ENCODE results near the gene CDYL2.

CDYL2 gene

DNA sequence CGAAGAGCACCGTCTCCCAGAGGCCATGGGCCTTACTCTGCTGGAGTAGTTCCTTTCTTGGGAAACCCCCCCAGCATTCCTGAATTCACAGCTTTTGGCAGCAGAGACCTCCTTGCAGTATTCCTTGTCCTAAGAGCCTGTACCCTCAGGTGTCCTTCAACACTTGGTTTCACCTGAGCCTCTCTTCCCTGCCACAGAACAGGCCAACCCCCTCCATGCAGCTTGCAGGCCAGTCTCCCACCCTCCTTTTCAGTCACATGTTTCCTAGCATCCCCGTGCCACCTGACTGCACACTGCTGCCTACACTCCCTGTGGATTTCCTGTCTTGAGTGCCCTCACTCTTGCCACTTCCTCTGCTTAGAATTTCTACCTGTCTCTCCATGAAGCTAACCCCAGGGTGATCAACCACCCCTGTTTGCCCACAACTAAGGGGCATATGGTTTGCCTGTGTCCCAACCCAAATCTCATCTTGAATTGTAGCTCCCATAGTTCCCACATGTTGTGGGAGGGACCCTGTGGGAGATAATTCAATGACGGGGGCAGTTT lies 198.1 kb downstream of the CDYL2 start:
- H3K27me3 ChIP-seq (ENCODE audit: control insufficient read depth, low read length), result no peaks in the 10 kb centered on the region
- H3K4me2 ChIP-seq (ENCODE audit: low read length), result no peak overlapping the region
- no peaks in the 10 kb centered on the region for H3K36me3 ChIP-seq (ENCODE audit: control insufficient read depth, low read length)
- H3K4me3 ChIP-seq (ENCODE audit: low read length), result no peak overlapping the region
- no peak overlapping the region for H3K27ac ChIP-seq (ENCODE audit: low read depth, low read length)
- no peaks in the 10 kb centered on the region for H4K20me1 ChIP-seq (ENCODE audit: control insufficient read depth, insufficient read depth, low read depth, low read length)
- no peaks in the 10 kb centered on the region for H3K9me3 ChIP-seq (ENCODE audit: control insufficient read depth, insufficient read depth, low read length)
- H3K79me2 ChIP-seq (ENCODE audit: control insufficient read depth, low read length), result no peaks in the 10 kb centered on the region
- no peak for TF ChIP-seq EZH2phosphoT487 (IDR thresholded peaks at IDR 0.05; ENCODE audit: borderline replicate concordance, low read length)
- TF ChIP-seq, protein P1, sequence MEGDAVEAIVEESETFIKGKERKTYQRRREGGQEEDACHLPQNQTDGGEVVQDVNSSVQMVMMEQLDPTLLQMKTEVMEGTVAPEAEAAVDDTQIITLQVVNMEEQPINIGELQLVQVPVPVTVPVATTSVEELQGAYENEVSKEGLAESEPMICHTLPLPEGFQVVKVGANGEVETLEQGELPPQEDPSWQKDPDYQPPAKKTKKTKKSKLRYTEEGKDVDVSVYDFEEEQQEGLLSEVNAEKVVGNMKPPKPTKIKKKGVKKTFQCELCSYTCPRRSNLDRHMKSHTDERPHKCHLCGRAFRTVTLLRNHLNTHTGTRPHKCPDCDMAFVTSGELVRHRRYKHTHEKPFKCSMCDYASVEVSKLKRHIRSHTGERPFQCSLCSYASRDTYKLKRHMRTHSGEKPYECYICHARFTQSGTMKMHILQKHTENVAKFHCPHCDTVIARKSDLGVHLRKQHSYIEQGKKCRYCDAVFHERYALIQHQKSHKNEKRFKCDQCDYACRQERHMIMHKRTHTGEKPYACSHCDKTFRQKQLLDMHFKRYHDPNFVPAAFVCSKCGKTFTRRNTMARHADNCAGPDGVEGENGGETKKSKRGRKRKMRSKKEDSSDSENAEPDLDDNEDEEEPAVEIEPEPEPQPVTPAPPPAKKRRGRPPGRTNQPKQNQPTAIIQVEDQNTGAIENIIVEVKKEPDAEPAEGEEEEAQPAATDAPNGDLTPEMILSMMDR (IDR thresholded peaks at IDR 0.05; ENCODE audit: low read depth, low read length, poor library complexity, severe bottlenecking), result no peak
- H3K9me2 ChIP-seq (replicated peaks; ENCODE audit: control insufficient read depth, low read length), result no peaks in the 10 kb centered on the region
- H3K4me1 ChIP-seq (ENCODE audit: control insufficient read depth, low read length), result peaks cover 3% of the 10 kb centered on the region; the same call in 1 of the 2 replicates
- H3F3A ChIP-seq (ENCODE audit: control insufficient read depth, insufficient read depth), result no peaks in the 10 kb centered on the region

- Histone ChIP-seq H3K4me2 (ENCODE audit: low read length) (no peak overlapping the region), H3K36me3 (ENCODE audit: control insufficient read depth, low read length) (no peaks in the 10 kb centered on the region), H4K20me1 (ENCODE audit: control insufficient read depth, insufficient read depth, low read depth, low read length) (no peaks in the 10 kb centered on the region), H3K27me3 (ENCODE audit: control insufficient read depth, low read length) (no peaks in the 10 kb centered on the region), H3K79me2 (ENCODE audit: control insufficient read depth, low read length) (no peaks in the 10 kb centered on the region), H3K4me3 (ENCODE audit: low read length) (no peak overlapping the region), H3F3A (ENCODE audit: control insufficient read depth, insufficient read depth) (no peaks in the 10 kb centered on the region), H3K9me3 (ENCODE audit: control insufficient read depth, insufficient read depth, low read length) (no peaks in the 10 kb centered on the region), H3K27ac (ENCODE audit: low read depth, low read length) (no peak overlapping the region), H3K4me1 (ENCODE audit: control insufficient read depth, low read length) (peaks cover 3% of the 10 kb centered on the region; the same call in 1 of the 2 replicates), H3K9me2 (replicated peaks; ENCODE audit: control insufficient read depth, low read length) (no peaks in the 10 kb centered on the region)
- TF ChIP-seq, protein P1 (IDR thresholded peaks at IDR 0.05; ENCODE audit: low read depth, low read length, poor library complexity, severe bottlenecking), result no peak
Observed at GRCh38 chr16:80604600-80605355, 199.6 kb downstream of the CDYL2 start.

DNA sequence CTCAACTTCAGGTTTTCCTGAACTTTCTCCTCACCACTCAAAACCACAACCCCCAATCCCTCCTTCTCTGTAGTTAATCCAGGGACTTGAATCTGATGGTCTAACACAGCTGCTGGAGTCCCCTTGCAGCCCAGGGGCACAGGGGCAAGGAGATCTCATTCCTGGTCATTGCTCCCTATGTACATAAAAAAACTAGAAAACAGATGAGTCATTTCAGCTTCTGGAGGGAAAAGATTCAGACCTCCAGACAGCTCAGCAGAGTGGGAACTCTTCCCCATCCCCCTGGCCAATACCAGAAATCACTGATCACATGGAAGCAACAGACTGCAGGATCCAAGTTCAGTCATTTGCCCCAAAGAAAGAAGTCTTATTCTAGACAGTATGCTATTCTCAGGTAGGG lies 201.5 kb downstream of the CDYL2 start:
- no peaks in the 10 kb centered on the region for H3F3A ChIP-seq (ENCODE audit: control insufficient read depth, insufficient read depth)
- no peaks in the 10 kb centered on the region for H3K9me3 ChIP-seq (ENCODE audit: control insufficient read depth, insufficient read depth, low read length)
- no peak overlapping the region for H3K4me2 ChIP-seq (ENCODE audit: low read length)
- no peaks in the 10 kb centered on the region for H3K9me2 ChIP-seq (replicated peaks; ENCODE audit: control insufficient read depth, low read length)
- no peak overlapping the region for H3K4me3 ChIP-seq (ENCODE audit: low read length)
- no peaks in the 10 kb centered on the region for H3K36me3 ChIP-seq (ENCODE audit: control insufficient read depth, low read length)
- peaks cover 3% of the 10 kb centered on the region; the same call in 1 of the 2 replicates for H3K4me1 ChIP-seq (ENCODE audit: control insufficient read depth, low read length)
- H3K79me2 ChIP-seq (ENCODE audit: control insufficient read depth, low read length), result no peaks in the 10 kb centered on the region
- H3K27ac ChIP-seq (ENCODE audit: low read depth, low read length), result no peak overlapping the region
- no peaks in the 10 kb centered on the region for H3K27me3 ChIP-seq (ENCODE audit: control insufficient read depth, low read length)
- no peaks in the 10 kb centered on the region for H4K20me1 ChIP-seq (ENCODE audit: control insufficient read depth, insufficient read depth, low read depth, low read length)
- no peak for TF ChIP-seq EZH2phosphoT487 (IDR thresholded peaks at IDR 0.05; ENCODE audit: borderline replicate concordance, low read length)
- TF ChIP-seq, protein P1 (IDR thresholded peaks at IDR 0.05; ENCODE audit: low read depth, low read length, poor library complexity, severe bottlenecking), result no peak

All from DOHH2 (cell line).